CD4-positive, alpha-beta T cell treated with Interleukin-1 beta for 1 hour (primary cell): ENCODE measurements around the gene PLPPR4.
"Not testable (repeated sequence)": the region's sequence is repeated elsewhere in the genome, so short reads cannot be mapped to it uniquely, and the experiment has no call there.

Experiments used
- DNase-seq, 2 donors: peaks; one replicate each; pipeline ENCODE4 v3.0.0-alpha.2; 2020 to 2022

Gene PLPPR4, protein sequence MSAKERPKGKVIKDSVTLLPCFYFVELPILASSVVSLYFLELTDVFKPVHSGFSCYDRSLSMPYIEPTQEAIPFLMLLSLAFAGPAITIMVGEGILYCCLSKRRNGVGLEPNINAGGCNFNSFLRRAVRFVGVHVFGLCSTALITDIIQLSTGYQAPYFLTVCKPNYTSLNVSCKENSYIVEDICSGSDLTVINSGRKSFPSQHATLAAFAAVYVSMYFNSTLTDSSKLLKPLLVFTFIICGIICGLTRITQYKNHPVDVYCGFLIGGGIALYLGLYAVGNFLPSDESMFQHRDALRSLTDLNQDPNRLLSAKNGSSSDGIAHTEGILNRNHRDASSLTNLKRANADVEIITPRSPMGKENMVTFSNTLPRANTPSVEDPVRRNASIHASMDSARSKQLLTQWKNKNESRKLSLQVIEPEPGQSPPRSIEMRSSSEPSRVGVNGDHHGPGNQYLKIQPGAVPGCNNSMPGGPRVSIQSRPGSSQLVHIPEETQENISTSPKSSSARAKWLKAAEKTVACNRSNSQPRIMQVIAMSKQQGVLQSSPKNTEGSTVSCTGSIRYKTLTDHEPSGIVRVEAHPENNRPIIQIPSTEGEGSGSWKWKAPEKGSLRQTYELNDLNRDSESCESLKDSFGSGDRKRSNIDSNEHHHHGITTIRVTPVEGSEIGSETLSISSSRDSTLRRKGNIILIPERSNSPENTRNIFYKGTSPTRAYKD

DNA sequence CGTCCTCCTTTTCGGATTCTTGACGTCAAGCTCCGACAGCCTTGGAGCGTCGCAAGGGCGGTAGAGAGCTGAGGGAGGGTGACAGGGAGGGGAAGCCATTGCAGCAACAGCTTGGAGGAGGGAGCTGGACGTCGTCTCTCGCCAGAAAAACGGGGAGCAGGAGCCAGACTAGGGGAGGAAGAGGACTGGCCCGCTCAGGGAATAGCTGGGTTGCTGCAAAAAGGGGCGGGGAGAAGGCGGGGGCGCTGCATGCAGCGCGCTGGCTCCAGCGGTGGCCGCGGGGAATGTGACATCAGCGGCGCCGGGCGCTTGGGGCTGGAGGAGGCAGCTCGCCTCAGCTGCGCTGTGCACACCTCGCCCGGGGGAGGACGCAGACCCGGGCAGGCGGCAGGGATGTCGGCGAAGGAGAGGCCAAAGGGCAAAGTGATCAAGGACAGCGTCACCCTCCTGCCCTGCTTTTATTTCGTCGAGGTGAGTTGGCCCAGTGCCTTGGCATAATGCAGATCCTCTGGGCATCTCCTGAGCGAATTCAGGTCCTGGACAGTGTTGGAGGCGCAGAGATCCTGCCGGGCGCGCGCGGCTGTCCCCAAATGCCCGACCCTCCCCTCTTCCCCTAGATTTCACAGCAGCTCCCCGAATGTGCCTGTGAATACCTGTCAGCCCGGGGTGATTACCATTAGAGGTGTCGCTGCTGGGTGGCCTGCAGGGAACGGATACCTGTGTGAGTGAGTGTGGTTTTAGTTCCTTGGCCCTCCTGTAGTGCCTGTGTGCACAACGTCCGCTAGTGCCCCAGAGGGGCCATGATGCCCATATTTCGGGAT, at the start of gene PLPPR4:
Gene PLPPR4 (plus strand): TSS at position 292 of the 821 bp plus-strand sequence. CDS start 102 bp downstream, at position 394.
- no peak for DNase-seq

DNA sequence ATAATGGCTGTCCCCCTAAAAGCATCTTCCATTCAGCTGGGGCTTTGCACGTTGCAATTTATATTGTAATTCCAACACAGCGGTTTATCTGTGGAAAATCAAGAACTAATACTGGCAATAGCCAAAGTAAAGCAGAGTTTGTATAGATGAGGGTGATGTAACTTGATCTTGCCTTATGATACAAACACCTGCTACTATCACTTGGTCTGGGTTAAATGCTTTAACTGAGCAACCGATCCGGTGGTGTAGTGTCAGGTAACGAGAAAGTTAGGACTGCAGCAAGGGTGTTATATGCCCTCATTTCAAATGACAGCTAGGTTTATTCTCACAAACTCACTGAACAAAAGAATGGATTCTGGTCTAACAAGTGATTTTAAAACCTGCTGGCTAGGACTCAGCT, 47.3 kb upstream of the PLPPR4 start:
- no peak for DNase-seq

DNA sequence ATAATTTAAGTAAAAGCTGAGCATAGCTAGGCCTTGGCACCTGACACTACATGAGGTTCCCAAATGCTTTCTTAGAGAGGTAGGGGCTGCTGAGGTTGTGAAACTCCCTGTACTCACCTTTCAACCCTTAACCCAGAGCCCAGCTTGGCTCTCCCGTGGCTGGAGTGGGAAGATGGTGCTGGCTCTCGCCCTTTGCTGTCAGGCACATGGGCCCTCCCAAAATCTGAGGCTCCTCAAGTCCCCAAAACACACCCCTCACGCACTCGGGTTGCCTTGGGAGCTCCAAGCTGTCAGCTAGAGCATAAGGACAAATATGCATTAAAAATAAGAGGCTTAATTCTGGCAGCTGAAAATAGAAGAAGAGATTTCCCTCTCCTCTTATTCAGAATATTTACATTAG, 46.7 kb upstream of the PLPPR4 start:
- DNase-seq: no peak

DNA sequence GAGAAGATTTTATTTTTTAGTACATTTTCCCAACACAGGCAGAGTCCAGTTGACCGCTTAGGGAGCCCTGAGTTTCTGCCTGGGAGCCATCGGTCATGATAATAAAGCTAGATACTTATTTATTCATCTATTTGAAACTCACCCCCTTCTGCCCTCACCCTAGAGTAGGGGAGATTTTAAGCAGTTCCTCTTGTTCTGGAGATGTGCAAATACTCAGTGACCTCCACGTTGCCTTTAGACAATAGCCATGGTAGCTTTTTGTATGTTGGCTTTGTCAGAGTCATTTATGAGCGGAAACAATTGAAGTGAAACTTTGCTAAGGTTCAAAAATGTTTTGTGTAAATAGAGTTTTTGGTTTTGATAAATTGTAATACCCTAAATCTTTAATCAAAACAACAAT, 45.7 kb upstream of the PLPPR4 start:
- no peak for DNase-seq

DNA sequence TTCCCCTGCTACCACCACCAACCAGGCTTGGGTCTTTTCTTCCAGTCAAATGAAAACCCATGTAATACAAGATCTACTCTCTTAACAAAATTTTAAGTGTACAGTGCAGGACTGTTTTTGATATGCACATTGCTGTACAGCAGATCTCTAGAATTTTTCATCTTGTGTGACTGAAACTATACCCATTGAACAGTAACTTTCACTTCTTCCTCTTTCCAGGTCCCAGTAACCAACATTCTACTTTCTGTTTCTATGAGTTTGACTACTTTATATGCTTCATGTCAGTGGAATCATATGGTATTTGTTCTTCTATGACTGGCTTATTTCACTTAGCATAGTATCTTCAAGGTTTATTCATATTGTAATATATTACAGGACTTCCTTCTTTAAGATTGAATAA, 45.3 kb upstream of the PLPPR4 start:
- DNase-seq: no peak

DNA sequence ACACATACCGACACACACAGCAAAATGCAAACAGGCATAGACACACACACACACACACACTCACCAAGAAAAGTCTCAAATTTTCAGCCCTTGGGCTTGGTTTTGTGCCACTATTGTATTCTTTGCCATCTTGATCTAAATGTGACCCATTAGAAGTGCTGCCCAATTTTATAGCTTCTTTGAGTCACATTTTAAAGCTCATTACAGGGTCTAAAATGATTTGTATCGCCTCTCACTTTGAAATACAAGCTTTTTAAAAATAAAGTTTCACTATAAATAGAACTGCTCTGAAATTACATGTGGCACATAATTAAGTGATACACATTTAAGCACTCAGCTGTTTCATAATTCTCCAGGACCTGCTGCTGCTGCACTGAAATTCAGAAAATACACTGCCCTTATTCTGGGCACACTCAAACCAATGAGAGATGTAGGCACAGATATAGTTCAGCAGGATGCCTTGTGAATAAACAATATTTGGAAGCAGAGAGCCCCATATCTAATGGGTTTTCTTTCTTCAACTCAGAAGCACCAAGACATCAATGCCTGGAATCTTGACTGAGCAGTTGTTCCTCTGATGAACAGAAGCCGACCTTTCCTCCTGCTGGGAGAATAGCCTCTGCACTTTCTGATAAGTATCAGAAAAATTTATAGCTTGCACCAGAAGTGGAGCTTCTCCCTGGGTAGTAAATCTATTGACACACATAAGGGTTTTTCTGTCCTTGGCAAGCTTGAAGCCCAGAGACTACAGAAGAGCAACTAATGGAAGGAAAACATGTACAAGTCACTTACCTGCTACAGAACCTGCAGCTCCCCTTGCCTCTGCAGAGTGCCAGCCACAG, 37.0 kb upstream of the PLPPR4 start:
- no peak for DNase-seq

DNA sequence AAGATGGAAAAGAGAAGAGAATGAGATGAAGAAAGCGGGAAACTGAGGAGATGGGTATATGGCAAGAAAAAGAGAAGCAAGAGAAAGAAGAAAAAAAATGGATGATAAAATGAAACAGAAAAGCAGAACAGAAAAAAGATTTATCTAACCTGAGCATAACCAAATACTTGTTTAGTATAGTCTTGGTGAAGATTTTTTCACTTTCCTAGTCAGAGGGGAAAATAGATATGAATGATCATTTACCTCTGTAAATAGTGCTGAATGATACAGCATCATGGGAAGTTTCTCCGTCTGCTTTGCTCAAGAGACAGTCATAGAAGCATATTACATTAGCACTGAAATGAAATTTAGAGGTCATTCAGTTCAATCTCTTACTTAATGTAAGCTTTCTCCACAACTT, 36.1 kb upstream of the PLPPR4 start:
- no peak for DNase-seq

DNA sequence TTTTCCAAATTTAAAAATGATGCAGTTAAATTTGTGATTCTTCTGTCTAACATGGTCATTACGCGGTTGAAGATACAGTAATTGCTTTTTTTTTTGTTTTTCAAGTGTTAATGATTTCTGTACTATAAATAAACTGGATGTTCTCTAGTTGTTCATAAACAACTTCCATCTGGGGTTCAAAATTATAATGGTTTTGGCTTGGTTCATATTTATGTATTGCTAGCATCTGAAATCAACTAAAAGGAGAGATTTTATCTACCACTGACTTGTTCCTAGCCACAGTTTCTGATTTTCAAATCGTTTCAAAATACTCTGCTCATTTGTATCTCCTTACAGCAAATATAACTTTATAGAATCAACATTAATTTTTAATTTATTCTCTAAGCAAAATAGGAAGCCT, 35.2 kb upstream of the PLPPR4 start:
- DNase-seq: no peak

DNA sequence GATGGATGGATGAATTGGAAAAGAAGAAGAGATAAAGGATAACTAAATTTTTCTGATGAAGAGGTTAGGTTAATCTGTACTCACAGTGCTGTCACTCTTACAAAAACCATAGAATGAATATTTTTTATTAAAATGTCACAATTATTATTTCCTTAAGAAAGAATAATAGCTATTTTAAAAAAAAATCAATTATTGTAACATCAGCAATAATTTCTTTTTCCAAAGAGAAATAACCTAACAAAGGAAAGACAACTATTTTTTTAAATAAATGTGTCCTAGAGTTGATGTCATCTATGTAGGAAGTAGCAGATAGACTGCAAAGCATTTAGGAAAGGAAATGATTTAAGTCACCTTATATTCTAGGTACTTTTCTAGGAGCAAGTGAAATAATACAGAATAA, 33.6 kb upstream of the PLPPR4 start:
- no peak for DNase-seq

DNA sequence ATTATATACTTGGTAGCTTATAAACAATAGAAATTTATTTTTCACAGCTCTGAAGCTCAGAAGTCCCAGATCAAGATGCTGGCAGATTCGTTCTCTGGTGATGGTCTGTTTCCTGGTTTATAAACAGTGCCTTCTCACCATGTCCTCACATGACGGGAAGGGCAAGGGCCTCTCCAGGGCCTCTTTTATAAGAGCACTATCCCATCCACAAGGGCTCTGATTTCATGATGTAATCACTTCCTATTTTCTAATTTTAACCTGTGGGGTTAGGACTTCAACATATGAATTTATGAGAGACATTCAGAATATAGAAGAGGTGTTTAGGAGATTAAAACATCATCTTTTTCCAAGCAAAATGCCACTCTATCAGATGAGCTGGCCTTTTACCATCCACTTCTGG, 32.1 kb upstream of the PLPPR4 start:
- no peak for DNase-seq

DNA sequence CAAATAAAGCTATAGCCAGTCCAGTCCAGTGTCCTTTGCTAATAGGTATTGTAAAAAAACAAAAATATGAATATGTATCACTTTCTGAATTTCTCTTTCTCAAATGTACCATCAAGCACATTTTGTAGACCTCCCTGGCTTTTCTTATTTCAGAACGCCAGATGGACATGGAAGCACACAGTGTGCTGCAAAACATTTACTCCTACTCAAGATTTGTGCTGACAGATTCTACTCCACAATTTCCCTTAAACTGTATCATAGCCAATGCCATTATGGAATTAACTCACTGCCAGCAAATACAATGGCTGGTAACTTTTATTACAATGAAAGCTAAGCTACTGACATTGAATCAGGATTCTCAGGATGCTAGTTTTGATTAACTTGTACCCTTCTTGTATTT, 30.8 kb upstream of the PLPPR4 start:
- DNase-seq: no peak

DNA sequence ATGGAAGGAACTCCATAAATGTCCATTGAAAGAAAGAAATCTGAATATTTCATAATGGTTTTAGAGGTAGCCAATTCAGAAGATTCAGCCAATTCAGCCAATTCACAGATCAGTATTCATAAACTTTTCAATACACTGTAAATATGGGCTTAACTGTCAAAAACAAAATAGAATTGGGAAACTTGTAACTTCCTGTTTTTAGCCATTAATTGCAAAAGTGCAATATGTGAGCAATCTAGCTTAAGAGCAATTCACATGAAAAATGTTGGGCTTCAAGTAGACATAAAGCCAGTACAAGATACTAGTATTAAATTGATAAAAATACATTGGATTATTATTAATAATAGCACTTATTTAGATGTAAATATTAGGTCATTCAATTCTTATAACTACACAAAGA, 27.5 kb upstream of the PLPPR4 start:
- DNase-seq: no peak

DNA sequence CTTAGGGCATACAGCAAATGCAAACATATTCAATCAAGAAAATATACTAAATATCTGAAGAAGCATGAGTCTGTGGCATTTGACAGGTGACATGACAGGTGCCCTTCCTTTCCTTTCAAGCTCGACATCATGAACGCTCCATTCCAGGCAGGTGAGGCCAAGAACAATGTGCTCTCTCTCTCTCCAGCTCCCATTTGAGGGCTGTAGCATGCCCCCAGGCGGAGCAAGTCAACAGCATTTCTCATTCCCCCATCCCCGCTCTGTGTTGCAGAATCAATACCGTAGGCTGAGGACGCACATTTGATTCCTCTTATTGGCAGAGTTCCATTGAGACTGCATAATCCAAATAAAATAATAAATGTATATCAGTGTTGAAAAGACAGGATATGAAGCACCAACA, 24.6 kb upstream of the PLPPR4 start:
- no peak for DNase-seq

DNA sequence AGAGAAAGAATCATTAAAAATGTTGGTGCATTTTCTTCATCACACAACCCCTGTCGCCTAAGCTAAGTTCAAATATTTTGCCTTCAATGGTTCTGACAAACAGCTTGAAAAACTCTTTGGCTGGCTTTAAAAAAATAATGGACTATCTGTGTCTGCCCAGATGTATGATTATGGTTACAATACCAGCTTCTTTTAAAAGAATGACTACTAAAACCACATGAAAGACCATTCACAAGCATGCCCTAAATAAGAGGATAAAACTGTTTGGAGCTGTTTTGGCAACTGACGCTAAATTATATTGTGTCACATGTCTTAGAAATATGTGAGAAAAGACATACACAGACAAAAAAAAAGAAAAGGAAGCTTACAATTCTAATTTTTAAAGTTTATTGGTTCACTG, 23.7 kb upstream of the PLPPR4 start:
- no peak for DNase-seq

DNA sequence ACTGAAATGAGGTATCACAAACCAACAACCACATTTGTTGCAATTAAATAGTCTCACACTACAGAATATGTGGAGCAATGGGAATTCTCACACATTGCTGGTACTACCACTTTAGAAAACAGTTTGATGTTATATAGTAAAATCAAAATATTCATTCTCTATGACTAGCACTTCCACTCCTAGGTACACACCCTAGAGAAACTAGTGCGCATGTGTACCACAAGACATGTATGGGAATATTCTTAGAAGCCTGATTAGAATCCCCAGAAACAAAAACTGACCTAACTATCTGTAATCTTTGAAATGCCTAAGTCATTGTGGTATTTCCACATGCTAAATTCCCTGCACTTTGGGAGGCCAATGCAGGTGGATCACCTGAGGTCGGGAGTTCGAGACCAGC, 18.1 kb upstream of the PLPPR4 start:
- DNase-seq: no peak

DNA sequence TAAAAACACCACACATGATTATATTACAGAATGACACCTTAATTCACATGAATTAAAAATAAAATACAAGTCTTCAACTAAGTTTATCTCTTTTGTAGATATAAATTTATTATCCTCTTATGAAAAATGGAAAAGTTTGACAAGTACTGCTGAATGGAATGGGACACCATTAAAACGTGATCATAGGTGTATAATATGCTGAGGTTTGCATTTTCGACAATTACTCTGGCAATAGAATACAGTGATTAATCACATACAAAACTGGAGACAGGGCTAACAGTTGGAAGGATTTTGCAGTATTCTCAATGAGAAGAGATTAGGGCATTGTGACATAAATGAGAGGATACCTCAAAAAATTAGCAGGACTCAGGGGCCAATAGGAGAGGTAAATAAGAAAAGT, 17.1 kb upstream of the PLPPR4 start:
- no peak for DNase-seq

DNA sequence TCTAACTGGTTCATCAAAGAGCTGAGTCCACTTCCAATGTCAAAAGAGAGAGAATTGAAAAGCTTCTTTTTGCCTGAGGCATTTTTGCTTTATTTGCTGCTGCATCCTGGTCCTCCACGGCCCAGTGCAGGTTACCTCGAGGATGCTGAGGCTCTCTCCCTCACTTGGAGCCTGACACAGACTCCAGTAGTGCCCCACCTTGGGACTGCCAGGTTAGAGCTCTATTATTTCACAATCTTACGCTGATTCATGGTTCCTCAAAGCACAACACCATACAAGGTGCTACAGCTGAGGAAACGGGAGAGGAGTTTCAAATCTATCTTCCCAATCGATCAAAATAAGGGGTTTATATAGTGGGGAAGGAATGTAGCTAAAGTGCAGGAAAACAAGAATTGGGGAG, 13.6 kb upstream of the PLPPR4 start:
- no peak for DNase-seq

DNA sequence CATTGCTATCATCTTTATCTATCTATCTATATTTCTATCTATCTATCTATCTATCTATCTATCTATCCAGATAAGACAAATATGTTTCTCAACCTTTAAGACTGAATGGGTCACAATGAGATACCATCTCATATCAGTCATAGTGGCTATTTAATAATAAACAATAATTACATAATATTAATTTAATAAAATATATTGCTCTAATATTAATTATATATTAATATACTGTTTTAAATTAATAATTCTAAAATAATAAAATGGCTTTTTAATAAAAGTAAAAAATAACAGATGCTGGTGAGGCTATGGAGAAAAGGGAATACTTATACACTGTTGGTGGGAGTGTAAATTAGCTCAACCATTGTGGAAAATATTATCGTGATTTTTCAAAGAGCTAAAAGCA, 13.0 kb upstream of the PLPPR4 start:
- no peak for DNase-seq

DNA sequence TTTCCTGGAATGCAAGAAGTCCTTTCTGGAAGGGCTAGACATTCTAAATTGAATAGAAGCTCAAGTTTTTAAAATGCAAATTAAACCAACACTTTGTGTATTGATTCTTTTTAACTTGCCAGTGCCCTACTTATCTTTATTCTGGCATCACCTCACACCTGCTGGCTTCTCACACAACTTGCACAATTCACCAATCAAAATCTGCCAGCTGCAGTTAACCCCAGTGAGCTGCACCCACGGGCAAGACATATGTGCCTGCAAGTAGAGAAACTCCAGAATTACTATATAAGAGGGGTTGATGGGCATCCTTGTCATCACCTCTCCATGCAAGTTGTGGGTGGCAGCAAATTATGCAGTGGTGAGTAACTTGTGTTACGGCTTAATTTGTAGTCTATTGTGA, 11.7 kb upstream of the PLPPR4 start:
- no peak for DNase-seq

DNA sequence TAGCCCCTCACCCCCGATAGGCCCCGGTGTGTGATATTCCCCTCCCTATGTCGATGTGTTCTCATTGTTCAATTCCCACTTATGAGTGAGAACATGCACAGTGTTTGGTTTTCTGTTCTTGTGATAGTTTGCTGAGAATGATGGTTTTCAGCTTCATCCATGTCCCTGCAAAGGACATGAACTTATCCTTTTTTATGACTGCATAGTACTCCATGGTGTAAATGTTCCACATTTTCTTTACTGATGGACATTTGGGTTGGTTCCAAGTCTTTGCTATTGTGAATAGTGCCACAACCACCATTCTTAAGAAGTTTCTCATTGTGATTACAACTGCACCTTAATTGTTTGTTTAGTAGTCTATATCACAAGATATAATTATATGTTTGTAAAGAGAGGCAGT, 3.9 kb upstream of the PLPPR4 start:
- not testable (repeated sequence) for DNase-seq

DNA sequence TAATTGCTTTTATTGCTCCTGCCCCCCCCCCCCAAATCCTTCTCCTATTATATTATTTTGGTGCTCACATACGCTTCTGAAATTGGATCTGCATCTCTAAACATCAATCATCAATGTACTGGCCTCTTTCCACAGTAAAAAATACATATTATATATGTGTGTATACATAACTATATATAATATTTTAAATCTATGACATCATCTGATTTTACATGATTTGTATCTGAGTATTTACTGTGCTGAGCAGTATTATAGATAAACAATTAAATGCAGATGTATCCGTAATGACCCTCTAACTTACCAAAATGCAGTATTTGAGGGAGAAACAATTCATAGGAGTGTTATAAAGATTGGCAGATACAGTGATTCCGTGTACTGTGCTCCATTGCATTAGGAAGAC, 832 bp downstream of the PLPPR4 start:
- DNase-seq: no peak

DNA sequence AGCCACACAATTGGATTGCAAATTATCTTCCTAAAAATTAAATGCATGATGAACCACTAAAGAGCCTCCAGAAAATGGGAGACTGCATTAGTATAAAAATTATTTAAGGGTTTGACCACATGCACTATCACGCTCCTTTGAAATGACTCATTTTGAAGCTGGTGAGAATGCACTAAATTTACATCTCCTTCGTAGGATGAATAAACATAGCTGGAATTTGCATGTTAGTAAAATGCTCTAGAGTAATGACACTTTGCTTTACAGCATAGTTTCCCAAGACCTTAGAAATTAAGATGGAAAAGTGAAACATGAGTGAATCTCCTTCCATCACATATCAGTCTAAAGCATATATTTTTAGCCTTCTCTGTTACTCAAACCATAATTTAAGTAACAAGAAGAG, 2.4 kb downstream of the PLPPR4 start:
- DNase-seq: no peak

DNA sequence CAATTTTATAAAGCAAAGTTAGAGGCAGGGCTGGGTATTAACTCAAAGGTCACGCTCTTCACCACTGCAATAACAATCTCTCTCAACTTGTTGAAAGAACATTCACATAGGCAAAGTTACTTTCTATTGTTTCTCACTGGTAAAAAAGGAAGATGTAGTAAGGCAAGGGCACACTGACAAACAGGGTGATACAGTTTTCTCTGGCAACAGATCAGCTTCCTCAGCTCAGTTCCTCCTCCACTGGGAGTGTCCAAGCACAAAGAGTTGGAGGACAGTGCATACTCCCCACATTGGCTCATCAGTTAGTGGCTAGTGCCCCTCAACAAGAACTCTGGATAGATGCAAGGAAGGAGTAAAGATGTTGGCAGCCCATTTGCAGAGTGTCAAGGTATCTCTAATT, 3.7 kb downstream of the PLPPR4 start:
- no peak for DNase-seq
